Natural killer cell (primary cell): ENCODE data around the gene LRRC56. TPM values are rescaled to one million over a fixed set of nuclear protein-coding genes. Genes with fewer than 3 reads are reported as not detected.

ENCODE experiments used
- ATAC-seq, 3 donors: fragments of 150-1000 bp in 2 of 3; fragments of 200-7000 bp in 1 of 3; cut with Tn5 transposase; 1 replicate in 1 of 3; 2 replicates in 2 of 3; pipeline ENCODE4 v1.10.0; 2021; ENCODE audit warnings: mild to moderate bottlenecking in 2 of 3, moderate library complexity in 2 of 3
- DNase-seq, 2 donors: peaks; one replicate each; pipeline versions ENCODE4 v3.0.0 to v3.0.0-alpha.2; 2013 to 2021; ENCODE audit warnings: mixed read lengths in 1 of 2
- H3K27ac ChIP-seq: one replicate; pipeline ENCODE4 v1.5.1; 2013; ENCODE audit warnings: mild to moderate bottlenecking, low read length
- H3K27me3 ChIP-seq: one replicate; pipeline ENCODE4 v1.6.1; 2013; ENCODE audit warnings: low read length; ENCODE audit not compliant: control insufficient read depth, insufficient read depth
- H3K36me3 ChIP-seq: one replicate; pipeline ENCODE4 v1.6.1; 2013; ENCODE audit warnings: low read length; ENCODE audit not compliant: control insufficient read depth, insufficient read depth
- H3K4me1 ChIP-seq: one replicate; pipeline ENCODE4 v1.6.1; 2013; ENCODE audit warnings: low read length; ENCODE audit not compliant: control insufficient read depth, insufficient read depth
- H3K4me3 ChIP-seq: one replicate; pipeline ENCODE4 v1.5.1; 2013; ENCODE audit warnings: low read length
- H3K9me3 ChIP-seq: one replicate; pipeline ENCODE4 v1.6.1; 2013; ENCODE audit warnings: low read length; ENCODE audit not compliant: control insufficient read depth, insufficient read depth
- H3K27ac Mint-ChIP-seq, 2 donors: one replicate each; pipeline ENCODE4 v1.8.0; 2022; ENCODE audit warnings: mild to moderate bottlenecking in 2 of 2, mixed read lengths in 2 of 2, moderate library complexity in 1 of 2
- H3K27me3 Mint-ChIP-seq, 2 donors: one replicate each; pipeline ENCODE4 v1.8.0; 2022; ENCODE audit warnings: low read depth in 2 of 2, mixed read lengths in 2 of 2
- H3K36me3 Mint-ChIP-seq: one replicate; pipeline ENCODE4 v1.8.0; 2022; ENCODE audit warnings: mixed read lengths
- H3K4me1 Mint-ChIP-seq, 2 donors: one replicate each; pipeline ENCODE4 v1.8.0; 2022; ENCODE audit warnings: mixed read lengths in 2 of 2
- H3K4me3 Mint-ChIP-seq: one replicate; pipeline ENCODE4 v1.8.0; 2022; ENCODE audit warnings: mild to moderate bottlenecking, moderate library complexity, mixed read lengths
- H3K9me3 Mint-ChIP-seq, 2 donors: one replicate each; pipeline ENCODE4 v1.8.0; 2022; ENCODE audit warnings: mixed read lengths in 2 of 2
- WGBS: methylation state at CpG from one replicate; pipeline ENCODE4 v1.1.7; 2013; ENCODE audit warnings: missing lambda C conversion rate; ENCODE audit not compliant: insufficient coverage; 5-methylcytosine and 5-hydroxymethylcytosine counted together
- intact Hi-C: fragments of 100-400 bp; cut with micrococcal nuclease; formaldehyde crosslinking; loops from one replicate; pipeline ENCODE4 v1.14.2; 2022
- total RNA-seq, 4 donors: library from RNA; stranded (reverse); fragments of 120-200 nt in 1 of 4; gene quantifications; one replicate each; pipeline versions ENCODE4 v1.2.3 to v1.2.4, GENCODE V29; 2013 to 2022
- TF ChIP-seq, protein P1 (sequence below): fragments of 200-600 bp; IDR thresholded peaks from one replicate; pipeline ENCODE4 v1.8.0; 2022; ENCODE audit warnings: antibody characterized with exemption

Gene LRRC56
- total RNA-seq, 3 donors from 2014 or later (not counting 1 experiment from before 2014, with no cell fraction given), result 1.5 to 2.4 (median 2.2) TPM

DNA sequence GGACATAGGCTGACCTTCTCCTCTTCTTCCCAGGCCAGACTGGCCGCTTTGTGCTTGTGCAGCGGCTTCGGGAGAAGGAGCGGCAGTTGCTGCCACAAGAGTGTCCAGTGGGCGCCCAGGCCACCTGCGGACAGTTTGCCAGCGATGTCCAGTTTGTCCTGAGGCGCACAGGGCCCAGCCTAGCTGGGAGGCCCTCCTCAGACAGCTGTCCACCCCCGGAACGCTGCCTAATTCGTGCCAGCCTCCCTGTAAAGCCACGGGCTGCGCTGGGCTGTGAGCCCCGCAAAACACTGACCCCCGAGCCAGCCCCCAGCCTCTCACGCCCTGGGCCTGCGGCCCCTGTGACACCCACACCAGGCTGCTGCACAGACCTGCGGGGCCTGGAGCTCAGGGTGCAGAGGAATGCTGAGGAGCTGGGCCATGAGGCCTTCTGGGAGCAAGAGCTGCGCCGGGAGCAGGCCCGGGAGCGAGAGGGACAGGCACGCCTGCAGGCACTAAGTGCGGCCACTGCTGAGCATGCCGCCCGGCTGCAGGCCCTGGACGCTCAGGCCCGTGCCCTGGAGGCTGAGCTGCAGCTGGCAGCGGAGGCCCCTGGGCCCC lies 24.8 kb downstream of the LRRC56 start:
- no peaks in the 10 kb centered on the region for H3K36me3 Mint-ChIP-seq
- H3K27ac Mint-ChIP-seq, result no peak overlapping the region
- no peak overlapping the region for H3K4me3 ChIP-seq
- H3K27ac ChIP-seq, result no peak overlapping the region
- H3K4me1 Mint-ChIP-seq, result peaks cover 5 to 18% of the 10 kb centered on the region in 2 donors
- H3K4me1 ChIP-seq, result peaks cover 19% of the 10 kb centered on the region
- no peaks in the 10 kb centered on the region for H3K9me3 ChIP-seq
- no peaks in the 10 kb centered on the region for H3K36me3 ChIP-seq
- no peaks in the 10 kb centered on the region for H3K27me3 ChIP-seq
- H3K9me3 Mint-ChIP-seq, result no peaks in the 10 kb centered on the region
- ATAC-seq (no peak), DNase-seq (no peak)
- TF ChIP-seq, protein P1, sequence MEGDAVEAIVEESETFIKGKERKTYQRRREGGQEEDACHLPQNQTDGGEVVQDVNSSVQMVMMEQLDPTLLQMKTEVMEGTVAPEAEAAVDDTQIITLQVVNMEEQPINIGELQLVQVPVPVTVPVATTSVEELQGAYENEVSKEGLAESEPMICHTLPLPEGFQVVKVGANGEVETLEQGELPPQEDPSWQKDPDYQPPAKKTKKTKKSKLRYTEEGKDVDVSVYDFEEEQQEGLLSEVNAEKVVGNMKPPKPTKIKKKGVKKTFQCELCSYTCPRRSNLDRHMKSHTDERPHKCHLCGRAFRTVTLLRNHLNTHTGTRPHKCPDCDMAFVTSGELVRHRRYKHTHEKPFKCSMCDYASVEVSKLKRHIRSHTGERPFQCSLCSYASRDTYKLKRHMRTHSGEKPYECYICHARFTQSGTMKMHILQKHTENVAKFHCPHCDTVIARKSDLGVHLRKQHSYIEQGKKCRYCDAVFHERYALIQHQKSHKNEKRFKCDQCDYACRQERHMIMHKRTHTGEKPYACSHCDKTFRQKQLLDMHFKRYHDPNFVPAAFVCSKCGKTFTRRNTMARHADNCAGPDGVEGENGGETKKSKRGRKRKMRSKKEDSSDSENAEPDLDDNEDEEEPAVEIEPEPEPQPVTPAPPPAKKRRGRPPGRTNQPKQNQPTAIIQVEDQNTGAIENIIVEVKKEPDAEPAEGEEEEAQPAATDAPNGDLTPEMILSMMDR, result no peak
- H3K27me3 Mint-ChIP-seq, result no peaks in the 10 kb centered on the region
- intact Hi-C loops, result no loop called here
- H3K4me3 Mint-ChIP-seq, result peak overlapping the region; percentile 93
- WGBS, result 96% methylated on average over 29 of the region's 29 CpGs

DNA sequence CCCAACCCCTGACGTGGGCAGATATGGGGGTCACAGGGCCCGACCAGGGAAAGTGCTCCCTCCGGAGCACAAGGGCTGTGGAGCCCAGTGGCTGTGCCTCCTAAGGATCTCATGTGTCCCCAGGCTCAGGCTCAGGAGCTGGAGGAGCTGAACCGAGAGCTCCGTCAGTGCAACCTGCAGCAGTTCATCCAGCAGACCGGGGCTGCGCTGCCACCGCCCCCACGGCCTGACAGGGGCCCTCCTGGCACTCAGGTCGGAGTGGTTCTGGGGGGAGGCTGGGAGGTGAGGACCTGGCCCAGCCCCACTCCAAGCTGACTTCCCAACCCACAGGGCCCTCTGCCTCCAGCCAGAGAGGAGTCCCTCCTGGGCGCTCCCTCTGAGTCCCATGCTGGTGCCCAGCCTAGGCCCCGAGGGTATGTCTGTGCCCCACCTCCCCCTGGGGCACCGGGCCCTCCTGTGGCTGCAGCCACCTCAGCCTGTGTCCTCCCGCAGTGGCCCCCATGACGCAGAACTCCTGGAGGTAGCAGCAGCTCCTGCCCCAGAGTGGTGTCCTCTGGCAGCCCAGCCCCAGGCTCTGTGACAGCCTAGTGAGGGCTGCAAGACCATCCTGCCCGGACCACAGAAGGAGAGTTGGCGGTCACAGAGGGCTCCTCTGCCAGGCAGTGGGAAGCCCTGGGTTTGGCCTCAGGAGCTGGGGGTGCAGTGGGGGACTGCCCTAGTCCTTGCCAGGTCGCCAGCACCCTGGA lies 25.9 kb downstream of the LRRC56 start:
- TF ChIP-seq, protein P1, result no peak
- no peaks in the 10 kb centered on the region for H3K36me3 Mint-ChIP-seq
- H3K4me1 Mint-ChIP-seq, result peaks cover 5 to 18% of the 10 kb centered on the region in 2 donors
- Histone ChIP-seq H3K4me1 (peaks cover 23% of the 10 kb centered on the region), H3K27ac (no peak overlapping the region), H3K4me3 (no peak overlapping the region), H3K9me3 (no peaks in the 10 kb centered on the region), H3K36me3 (no peaks in the 10 kb centered on the region), H3K27me3 (no peaks in the 10 kb centered on the region)
- intact Hi-C loops, result no loop called here
- H3K27ac Mint-ChIP-seq, result no peak overlapping the region
- DNase-seq (no peak), ATAC-seq (no peak)
- 96% methylated on average over 17 of the region's 18 CpGs for WGBS
- no peaks in the 10 kb centered on the region for H3K27me3 Mint-ChIP-seq
- no peak overlapping the region for H3K4me3 Mint-ChIP-seq
- H3K9me3 Mint-ChIP-seq, result no peaks in the 10 kb centered on the region

DNA sequence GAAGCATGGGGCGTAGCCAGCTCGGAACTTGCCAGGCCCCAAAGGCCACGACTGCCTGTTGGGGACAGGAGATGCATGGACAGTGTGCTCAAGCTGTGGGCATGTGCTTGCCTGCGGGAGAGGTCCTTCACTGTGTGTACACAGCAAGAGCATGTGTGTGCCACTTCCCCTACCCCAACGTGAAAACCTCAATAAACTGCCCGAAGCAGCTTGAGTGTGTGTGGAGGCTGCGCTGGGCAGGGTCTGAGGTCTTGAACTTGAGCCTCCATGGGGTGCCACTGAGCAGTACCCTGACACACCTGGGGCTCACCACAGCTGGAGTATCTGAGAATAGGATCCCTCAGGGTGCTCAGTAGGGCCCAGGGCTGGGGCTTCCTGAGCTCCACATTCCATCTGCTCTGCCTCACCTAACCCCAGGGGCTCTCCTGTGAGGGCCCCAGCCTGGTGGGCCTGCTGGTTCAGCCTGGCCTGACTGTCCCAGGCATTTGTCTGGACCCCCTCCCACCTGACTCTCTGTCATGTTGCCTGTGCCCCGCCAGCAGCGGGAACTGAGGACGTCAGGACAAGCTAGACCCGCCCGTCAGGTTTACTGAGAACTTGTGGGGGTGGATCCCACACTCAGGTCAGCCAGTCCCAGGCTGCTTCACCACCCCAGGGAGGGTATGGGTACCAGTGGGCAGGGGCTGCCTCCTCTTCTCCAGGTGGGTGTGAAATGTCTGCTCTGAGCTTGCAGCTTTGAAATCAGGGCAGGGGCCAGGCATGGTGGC lies 26.7 kb downstream of the LRRC56 start:
- no peaks in the 10 kb centered on the region for H3K36me3 Mint-ChIP-seq
- Histone ChIP-seq H3K4me3 (no peak overlapping the region), H3K27me3 (no peaks in the 10 kb centered on the region), H3K36me3 (no peaks in the 10 kb centered on the region), H3K27ac (no peak overlapping the region), H3K9me3 (no peaks in the 10 kb centered on the region), H3K4me1 (peaks cover 25% of the 10 kb centered on the region)
- no peaks in the 10 kb centered on the region for H3K27me3 Mint-ChIP-seq
- H3K4me1 Mint-ChIP-seq, result peaks cover 5 to 19% of the 10 kb centered on the region in 2 donors
- intact Hi-C loops, result no loop called here
- 93% methylated on average over 12 of the region's 12 CpGs for WGBS
- no peak overlapping the region for H3K27ac Mint-ChIP-seq
- H3K9me3 Mint-ChIP-seq, result no peaks in the 10 kb centered on the region
- ATAC-seq, result no peak
- no peak overlapping the region for H3K4me3 Mint-ChIP-seq
- no peak for DNase-seq
- TF ChIP-seq, protein P1, result no peak
